Smooth muscle cell (in vitro differentiated cells): ENCODE measurements around the gene SPEF1. TPM values are rescaled to one million over a fixed set of nuclear protein-coding genes. Genes with fewer than 3 reads are reported as not detected.
A peak's percentile ranks its signal among the peaks of the same experiment; 100 is the strongest.

Experiments used
- DNase-seq: peaks from one replicate; lab custom pipeline; 2025; ENCODE audit not compliant: unreplicated experiment; lab: John Stamatoyannopoulos, UW
- H2AFZ ChIP-seq: fragments of 200-600 bp; sonication (generic); 2 replicates; pipeline ENCODE4 v1.6.0; 2016; ENCODE audit warnings: antibody characterized with exemption, low read depth, mild to moderate bottlenecking
- H3F3A ChIP-seq: fragments of 200-600 bp; sonication (generic); 2 replicates; pipeline ENCODE4 v1.6.0; 2017; ENCODE audit warnings: antibody characterized with exemption, low read depth
- H3K27ac ChIP-seq: fragments of 200-600 bp; sonication (generic); 2 replicates; pipeline ENCODE4 v1.5.1; 2016; ENCODE audit warnings: low read depth, mild to moderate bottlenecking
- H3K27me3 ChIP-seq: fragments of 200-600 bp; sonication (generic); 2 replicates; pipeline ENCODE4 v1.6.1; 2016; ENCODE audit warnings: low read depth, mild to moderate bottlenecking
- H3K36me3 ChIP-seq: fragments of 200-600 bp; sonication (generic); 2 replicates; pipeline ENCODE4 v1.5.1; 2016; ENCODE audit warnings: low read depth
- H3K4me1 ChIP-seq: fragments of 200-600 bp; sonication (generic); 2 replicates; pipeline ENCODE4 v1.5.1; 2016; ENCODE audit warnings: low read depth
- H3K4me2 ChIP-seq: fragments of 200-600 bp; sonication (generic); 2 replicates; pipeline ENCODE4 v1.6.0; 2016; ENCODE audit warnings: mild to moderate bottlenecking
- H3K4me3 ChIP-seq: fragments of 200-600 bp; sonication (generic); 2 replicates; pipeline ENCODE4 v1.5.1; 2016; ENCODE audit warnings: mild to moderate bottlenecking
- H3K79me2 ChIP-seq: fragments of 200-600 bp; sonication (generic); 2 replicates; pipeline ENCODE4 v1.6.0; 2016; ENCODE audit warnings: low read depth, mild to moderate bottlenecking
- H3K9ac ChIP-seq: fragments of 200-600 bp; sonication (generic); 2 replicates; pipeline ENCODE4 v1.6.0; 2016; ENCODE audit warnings: low read depth
- H3K9me3 ChIP-seq: fragments of 200-600 bp; sonication (generic); replicated peaks from 2 replicates; pipeline ENCODE4 v1.5.1; 2016; ENCODE audit warnings: low read depth
- H4K20me1 ChIP-seq: fragments of 200-600 bp; sonication (generic); 2 replicates; pipeline ENCODE4 v1.6.0; 2016; ENCODE audit warnings: low read depth
- WGBS: methylation state at CpG from one replicate; pipeline ENCODE4 v1.1.7; 2016; ENCODE audit warnings: low lambda C conversion rate; 5-methylcytosine and 5-hydroxymethylcytosine counted together
- polyA plus RNA-seq: library from polyadenylated mRNA; unstranded; fragments of >200 nt; fragmentation: Nextera tagmentation; extraction: Ambion mirVana; gene quantifications from 2 replicates; pipeline ENCODE4 v1.2.1, GENCODE V29; 2016
- total RNA-seq: library from RNA; depleted of rRNA; stranded (reverse); fragments of >200 nt; gene quantifications from 2 replicates; pipeline ENCODE4 v1.2.3, GENCODE V29; 2014
- TF ChIP-seq, protein P1 (sequence below): fragments of 200-600 bp; sonication (generic); IDR thresholded peaks from 2 replicates; pipeline ENCODE4 v1.5.1; 2017; ENCODE audit warnings: borderline replicate concordance, mild to moderate bottlenecking, antibody characterized with exemption; ENCODE audit not compliant: insufficient read depth, poor library complexity, severe bottlenecking

Gene SPEF1
- total and polyA plus RNA-seq, 2 experiments from 2014 or later = 0.32 to 0.36 TPM

GRCh38 chr20:3768342-3769130 lies 12.7 kb downstream of the SPEF1 start:
- Histone ChIP-seq H3K4me1 (peaks cover 14% of the 10 kb centered on the region), H3K27ac (peak overlapping the region; percentile 78), H3K27me3 (no peaks in the 10 kb centered on the region), H3K4me3 (peak overlapping the region; percentile 60), H3K9ac (peak overlapping the region; percentile 88), H3K4me2 (peak overlapping the region; percentile 96), H3K36me3 (no peaks in the 10 kb centered on the region), H3F3A (no peaks in the 10 kb centered on the region), H4K20me1 (no peaks in the 10 kb centered on the region), H2AFZ (peak overlapping the region; percentile 86), H3K9me3 (no peaks in the 10 kb centered on the region), H3K79me2 (no peaks in the 10 kb centered on the region)
- TF ChIP-seq, protein P1, sequence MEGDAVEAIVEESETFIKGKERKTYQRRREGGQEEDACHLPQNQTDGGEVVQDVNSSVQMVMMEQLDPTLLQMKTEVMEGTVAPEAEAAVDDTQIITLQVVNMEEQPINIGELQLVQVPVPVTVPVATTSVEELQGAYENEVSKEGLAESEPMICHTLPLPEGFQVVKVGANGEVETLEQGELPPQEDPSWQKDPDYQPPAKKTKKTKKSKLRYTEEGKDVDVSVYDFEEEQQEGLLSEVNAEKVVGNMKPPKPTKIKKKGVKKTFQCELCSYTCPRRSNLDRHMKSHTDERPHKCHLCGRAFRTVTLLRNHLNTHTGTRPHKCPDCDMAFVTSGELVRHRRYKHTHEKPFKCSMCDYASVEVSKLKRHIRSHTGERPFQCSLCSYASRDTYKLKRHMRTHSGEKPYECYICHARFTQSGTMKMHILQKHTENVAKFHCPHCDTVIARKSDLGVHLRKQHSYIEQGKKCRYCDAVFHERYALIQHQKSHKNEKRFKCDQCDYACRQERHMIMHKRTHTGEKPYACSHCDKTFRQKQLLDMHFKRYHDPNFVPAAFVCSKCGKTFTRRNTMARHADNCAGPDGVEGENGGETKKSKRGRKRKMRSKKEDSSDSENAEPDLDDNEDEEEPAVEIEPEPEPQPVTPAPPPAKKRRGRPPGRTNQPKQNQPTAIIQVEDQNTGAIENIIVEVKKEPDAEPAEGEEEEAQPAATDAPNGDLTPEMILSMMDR = peak; percentile 30
- WGBS = 2% methylated on average over 50 of the region's 51 CpGs
- peak; percentile 70 for DNase-seq

DNA sequence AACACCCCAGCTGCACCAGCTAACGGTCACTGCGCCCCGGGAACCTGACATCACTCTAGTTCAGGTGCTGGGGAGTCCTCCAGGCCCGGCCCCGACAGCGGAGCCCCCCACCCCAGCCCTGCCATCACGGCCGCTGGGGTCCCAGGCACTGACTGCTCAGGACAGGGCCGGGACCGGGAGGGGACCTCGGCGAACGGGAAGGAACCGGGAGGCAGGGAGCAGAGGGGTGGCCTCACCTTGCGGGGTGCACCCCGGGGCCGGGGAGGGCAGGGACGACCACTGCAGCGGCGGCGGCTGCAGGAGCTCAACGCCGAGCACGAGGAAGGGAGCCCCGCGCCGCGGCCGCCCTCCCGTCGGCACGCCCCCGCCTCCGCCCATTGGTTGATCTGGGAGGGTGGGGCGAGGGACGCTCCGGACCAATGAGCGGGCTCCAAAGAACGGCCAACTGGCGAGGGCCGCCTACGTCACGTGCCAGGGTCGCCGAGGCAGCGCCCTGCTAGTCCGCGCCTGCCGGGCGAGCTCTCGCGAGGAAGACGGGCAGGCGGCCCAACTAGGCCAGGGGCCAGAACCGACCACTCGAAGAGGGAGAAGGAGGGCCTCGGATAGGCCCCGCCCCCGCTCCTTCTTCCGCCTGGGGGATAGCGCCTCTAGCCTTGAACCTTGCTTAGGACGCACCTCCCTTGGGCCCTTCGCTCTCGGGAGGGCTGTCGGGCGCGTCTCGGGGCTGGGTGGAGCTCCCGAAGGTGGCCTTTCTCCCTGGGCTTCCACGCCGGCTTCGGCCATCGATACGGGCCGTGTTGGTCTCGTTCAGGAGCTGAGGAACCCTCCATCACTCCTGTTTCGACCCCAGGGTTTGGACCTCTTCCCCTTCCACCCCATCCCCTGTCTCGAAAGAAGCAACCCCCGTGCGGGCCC lies 13.6 kb downstream of the SPEF1 start, which contains the start of gene ADISSP:
ADISSP (minus strand) TSS at position 327 of the 915 bp plus-strand sequence. CDS start 7,653 bp downstream, outside the sequence.
- 1% methylated on average over 56 of the region's 80 CpGs for WGBS

GRCh38 chr20:3767110-3767426 lies 14.2 kb downstream of the SPEF1 start:
- Histone ChIP-seq H3F3A (no peaks in the 10 kb centered on the region), H3K4me3 (peak overlapping the region; percentile 60), H3K4me2 (peak overlapping the region; percentile 96), H3K4me1 (peaks cover 14% of the 10 kb centered on the region), H3K79me2 (no peaks in the 10 kb centered on the region), H2AFZ (peak overlapping the region; percentile 83), H3K27ac (no peak overlapping the region), H3K27me3 (no peaks in the 10 kb centered on the region), H3K9ac (peak overlapping the region; percentile 47), H3K9me3 (no peaks in the 10 kb centered on the region), H3K36me3 (no peaks in the 10 kb centered on the region), H4K20me1 (no peaks in the 10 kb centered on the region)
- 3% methylated on average over 20 of the region's 21 CpGs for WGBS
- TF ChIP-seq, protein P1 = no peak
- DNase-seq = no peak

More for the DNA sequence above, 13.6 kb downstream of the SPEF1 start, which contains the start of gene ADISSP:
- DNase-seq = peak; percentile 89
- Histone ChIP-seq H2AFZ (peak within 1 kb of the TSS; percentile 86), H3K27me3 (no peaks in the 10 kb centered on the region), H3K27ac (peak within 1 kb of the TSS; percentile 78), H3K36me3 (no peaks in the 10 kb centered on the region), H3K9ac (peak within 1 kb of the TSS; percentile 88), H3K4me3 (peak within 1 kb of the TSS; percentile 60), H3F3A (no peaks in the 10 kb centered on the region), H3K9me3 (no peaks in the 10 kb centered on the region), H3K79me2 (no peaks in the 10 kb centered on the region), H3K4me1 (peaks cover 14% of the 10 kb centered on the region), H3K4me2 (peak within 1 kb of the TSS; percentile 96), H4K20me1 (no peaks in the 10 kb centered on the region)
- TF ChIP-seq, protein P1 = no peak
